GM18873 (cell line): Measurements from ENCODE around the gene CLCN1.

Experiments
- ATAC-seq: cut with Tn5 transposase; IDR thresholded peaks from one replicate; pipeline ENCODE4 v1.9.1; 2021; ENCODE audit warnings: mild to moderate bottlenecking, moderate library complexity, moderate number of reproducible peaks; ENCODE audit not compliant: unreplicated experiment, low FRiP score

The CLCN1 gene

DNA sequence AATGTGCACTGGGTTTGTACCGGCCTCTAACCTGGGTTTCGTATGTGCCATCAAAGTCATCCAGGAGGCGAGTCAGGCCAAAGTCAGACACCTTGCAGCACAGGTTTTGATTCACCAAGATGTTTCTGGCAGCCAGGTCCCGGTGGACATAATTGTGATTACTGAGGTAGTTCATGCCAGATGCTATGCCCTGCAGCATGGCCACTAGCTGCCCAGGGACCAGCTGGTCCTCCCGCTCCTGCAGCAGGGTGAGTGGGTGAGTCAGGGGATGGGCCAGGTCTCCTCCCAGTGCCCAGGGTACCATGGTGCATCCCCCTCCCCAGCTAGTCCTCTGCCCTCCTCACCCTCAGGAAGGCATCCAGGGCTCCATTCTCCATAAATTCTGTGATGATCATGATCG is 78.9 kb downstream of the CLCN1 start:
- no peak for ATAC-seq

DNA sequence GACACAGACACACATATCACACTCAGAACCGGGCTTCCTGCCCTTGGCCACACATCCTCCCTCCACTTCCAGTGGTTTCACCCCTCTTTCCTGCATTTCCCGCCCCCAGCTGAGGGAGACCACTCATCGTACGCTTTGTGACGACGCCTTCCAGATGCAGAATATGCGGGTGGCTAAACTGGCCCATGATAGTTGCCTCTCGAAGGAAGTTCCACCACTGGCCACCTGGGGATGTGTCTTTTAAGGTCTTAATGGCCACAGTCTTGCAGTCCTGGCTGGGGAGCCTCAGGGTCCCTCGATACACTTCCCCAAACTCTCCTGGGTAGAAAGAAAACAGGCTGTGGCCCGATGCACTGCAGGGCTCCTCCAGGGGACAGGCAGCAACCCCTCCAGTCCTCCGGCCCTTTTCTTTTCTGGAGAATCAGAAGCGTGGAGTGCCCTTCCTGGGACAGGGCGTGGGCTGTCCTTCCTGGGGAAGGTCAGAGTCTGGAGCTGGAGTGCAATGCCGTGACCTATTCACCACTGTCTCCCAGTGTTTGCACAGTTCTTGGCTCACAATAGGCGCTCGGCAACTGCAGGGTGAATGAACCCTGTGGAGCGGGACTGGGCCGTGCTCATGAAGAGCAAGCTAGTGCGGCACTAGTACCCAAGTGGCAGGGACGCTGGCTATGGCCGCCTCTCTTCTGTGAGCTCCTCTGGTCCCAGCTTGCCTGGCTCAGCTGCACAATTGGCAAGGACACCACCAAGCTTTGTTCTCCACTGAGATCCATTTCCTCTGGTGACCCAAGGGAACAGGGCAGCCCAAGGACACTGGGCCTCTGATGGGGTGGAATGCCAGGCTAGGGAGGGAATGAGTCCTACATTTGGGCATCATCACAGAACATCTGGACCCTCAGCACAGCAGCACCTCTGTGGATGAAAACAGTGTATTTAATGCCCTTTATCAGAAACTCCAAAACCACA is 79.6 kb downstream of the CLCN1 start:
- ATAC-seq = no peak

DNA sequence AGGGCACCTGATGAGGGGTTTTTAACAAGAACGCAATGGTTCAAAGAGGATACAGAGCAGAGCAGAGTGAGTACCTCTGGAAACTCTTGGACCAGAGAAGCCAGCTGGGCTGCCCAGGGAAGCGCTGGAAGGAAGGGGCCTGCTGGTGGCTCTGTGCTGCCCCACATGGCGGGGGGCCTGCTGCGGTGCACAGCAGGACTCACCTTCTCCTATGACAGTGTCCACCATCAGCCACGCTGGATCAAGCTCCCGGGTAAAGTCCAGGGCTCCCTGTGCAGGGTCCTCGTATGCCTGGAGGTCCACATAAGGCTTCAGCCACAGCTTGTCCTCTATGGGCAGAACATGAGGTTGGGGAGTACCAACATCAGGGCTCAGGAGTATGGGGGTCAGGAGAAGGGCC is 80.3 kb downstream of the CLCN1 start:
- ATAC-seq = no peak

DNA sequence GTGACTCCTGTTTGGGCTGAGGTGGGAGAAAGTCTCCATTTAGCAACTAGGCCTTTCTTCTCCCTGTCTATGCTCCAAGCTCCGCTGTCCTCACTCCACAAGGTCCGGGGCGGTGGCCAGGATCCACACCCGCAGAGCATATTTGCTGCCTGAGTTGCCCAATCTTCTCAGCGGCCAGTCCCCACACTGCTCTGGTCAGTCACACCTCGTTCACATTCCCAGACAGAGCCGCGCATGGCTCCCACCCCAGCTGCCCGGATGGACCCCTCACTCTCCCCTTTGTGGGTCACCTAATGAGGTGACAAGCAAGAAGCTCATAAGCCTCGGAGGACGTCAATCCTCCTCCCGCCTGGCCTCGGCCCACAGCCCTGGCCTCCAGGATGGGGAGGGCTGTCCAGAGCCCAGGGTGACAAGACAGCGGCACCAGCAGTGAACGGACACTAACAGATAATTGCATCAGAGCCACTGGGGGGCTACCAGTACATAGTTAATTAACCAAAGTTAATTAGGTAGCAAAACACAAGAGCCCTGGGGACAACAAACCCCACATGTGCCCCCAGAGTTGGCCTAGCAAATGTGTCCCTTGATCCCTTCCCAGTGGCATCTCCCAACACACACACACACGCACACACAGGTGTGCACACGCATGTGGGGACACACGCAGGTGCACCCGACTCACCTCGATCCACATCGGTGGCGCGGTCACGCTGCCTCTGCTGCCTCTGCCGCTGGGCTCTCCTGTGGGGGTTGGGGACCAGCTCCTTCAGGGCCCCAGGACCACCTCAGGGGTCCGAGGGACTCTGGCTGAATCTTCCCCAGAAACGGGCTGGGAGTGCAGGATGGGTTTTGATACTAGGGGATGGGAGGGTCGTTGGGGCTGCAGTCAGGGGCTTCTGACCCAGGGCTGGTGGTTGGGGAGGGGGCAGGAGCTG is 81.0 kb downstream of the CLCN1 start:
- ATAC-seq = no peak

DNA sequence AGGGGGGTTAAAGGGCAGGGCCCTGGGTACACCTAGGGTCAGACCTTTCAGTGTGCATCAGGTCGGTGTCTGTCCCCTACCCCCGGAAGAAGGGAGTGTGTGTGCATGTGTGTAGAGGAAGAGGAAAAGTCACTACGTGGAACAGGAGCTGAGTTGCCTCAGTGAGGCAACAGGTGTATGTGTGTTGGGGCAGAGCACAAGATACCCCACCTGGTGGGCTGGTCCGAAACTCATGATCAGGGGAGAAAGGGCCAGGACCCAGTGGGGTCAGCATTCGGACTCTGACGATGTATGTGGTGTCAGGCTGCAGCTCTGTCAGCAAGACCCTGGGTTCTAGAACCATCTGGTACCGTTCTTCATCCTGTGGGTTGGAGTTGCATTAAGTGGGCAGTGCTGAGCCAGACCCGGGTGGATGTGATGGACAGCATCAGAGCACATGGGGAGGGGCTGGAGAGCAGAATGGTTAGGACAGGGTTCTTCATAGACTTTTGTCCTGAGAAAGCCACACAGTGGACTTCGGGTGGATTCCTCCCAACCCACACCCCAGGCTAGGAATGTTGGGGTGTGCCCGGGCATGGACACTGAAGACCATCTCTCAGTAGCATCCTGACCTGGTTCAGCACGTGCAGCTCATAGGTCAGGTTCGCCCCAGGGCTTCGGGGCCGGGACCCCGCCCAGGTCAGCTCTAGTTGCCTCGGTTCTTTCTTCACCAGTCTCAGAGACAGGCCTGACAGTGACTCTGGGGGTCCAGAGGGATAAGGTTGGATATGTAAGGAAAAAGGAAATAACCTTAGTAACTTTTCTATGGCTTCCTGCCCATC is 82.0 kb downstream of the CLCN1 start:
- no peak for ATAC-seq

DNA sequence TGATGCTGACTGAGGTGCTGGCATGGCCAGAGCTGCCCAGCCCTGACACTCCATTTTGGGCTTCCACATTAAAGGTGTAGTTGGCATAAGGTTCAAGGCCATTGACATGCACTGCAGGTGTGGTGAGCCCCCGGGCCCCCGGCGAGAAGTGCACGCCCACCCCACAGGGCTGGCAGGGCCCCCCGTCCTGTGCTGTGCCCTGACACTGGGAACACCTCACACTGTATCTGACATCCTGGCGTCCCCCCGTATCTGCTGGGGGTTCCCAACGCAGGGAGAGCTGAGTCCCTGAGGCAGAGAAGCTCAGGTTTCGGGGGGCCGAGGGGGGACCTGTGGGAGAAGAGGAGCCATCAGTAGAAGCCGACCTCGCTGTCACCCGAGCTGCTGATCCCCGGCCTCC is 82.7 kb downstream of the CLCN1 start:
- no peak for ATAC-seq

DNA sequence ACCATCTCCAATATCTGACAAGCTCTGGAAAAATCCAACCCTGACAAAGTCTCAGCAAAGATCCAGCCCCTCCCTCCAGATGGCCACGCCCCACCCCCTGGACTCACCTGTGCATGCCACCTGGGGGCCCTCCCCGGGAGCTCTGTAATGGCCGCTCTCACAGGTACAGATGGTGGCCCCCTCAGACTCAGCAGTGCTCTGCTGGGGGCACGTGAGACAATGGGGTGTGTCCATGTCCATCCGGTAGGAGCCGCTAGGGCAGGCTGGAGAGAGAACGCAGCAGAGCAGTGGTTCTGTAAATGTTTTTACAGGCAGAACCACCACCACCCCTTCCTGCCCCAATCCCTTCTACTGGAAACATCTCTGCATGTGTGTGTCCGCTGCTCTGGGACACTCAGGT is 83.2 kb downstream of the CLCN1 start:
- no peak for ATAC-seq

DNA sequence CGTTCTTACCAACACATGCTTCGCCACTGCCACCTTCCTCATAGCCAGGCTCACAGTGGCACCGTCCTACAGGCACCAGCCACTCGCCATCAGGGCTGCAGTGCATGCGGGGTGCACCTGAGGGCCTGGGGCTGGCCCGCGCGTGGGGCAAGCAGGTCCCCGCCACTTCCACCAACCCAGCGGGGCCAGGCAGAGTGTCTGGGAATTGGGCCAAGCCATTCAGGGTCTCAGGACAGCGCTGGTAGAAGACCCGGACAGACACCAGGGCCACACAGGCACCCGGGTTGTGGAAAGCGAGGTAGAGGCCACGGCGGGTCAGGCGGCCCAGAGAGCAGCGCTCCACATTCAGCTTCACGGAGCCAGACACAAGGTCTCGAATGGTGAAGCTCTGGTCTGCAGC is 83.7 kb downstream of the CLCN1 start:
- ATAC-seq = no peak

DNA sequence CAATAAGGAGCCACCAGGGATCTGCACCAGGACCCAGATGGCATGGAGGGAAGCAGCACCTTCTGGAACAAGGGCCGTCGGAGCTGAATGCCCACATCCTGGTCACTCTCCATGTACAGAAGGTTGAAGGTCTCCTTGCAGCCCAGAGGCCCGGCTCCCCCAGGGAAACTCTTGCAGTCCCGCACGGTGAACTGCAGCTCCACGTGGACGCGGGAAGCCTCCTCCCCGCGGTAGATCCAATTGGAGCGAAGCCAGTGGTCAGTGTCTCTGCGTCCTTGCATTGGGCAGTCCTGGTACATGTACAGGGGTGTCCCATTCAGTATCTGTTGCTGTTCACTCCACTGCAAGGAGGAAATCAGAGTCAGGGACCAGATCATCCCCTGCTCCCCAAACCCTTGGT is 85.4 kb downstream of the CLCN1 start:
- ATAC-seq = no peak
